Natural killer cell (primary cell): ENCODE measurements around the gene PLCE1. TPM values are rescaled to one million over a fixed set of nuclear protein-coding genes. Genes with fewer than 3 reads are reported as not detected.

Source experiments
- ATAC-seq, 3 donors: fragments of 150-1000 bp in 2 of 3; fragments of 200-7000 bp in 1 of 3; cut with Tn5 transposase; 1 replicate in 1 of 3; 2 replicates in 2 of 3; pipeline ENCODE4 v1.10.0; 2021; ENCODE audit warnings: mild to moderate bottlenecking in 2 of 3, moderate library complexity in 2 of 3
- DNase-seq, 2 donors: peaks; one replicate each; pipeline versions ENCODE4 v3.0.0 to v3.0.0-alpha.2; 2013 to 2021; ENCODE audit warnings: mixed read lengths in 1 of 2
- H3K27ac ChIP-seq: one replicate; pipeline ENCODE4 v1.5.1; 2013; ENCODE audit warnings: mild to moderate bottlenecking, low read length
- H3K27me3 ChIP-seq: one replicate; pipeline ENCODE4 v1.6.1; 2013; ENCODE audit warnings: low read length; ENCODE audit not compliant: control insufficient read depth, insufficient read depth
- H3K36me3 ChIP-seq: one replicate; pipeline ENCODE4 v1.6.1; 2013; ENCODE audit warnings: low read length; ENCODE audit not compliant: control insufficient read depth, insufficient read depth
- H3K4me1 ChIP-seq: one replicate; pipeline ENCODE4 v1.6.1; 2013; ENCODE audit warnings: low read length; ENCODE audit not compliant: control insufficient read depth, insufficient read depth
- H3K4me3 ChIP-seq: one replicate; pipeline ENCODE4 v1.5.1; 2013; ENCODE audit warnings: low read length
- H3K9me3 ChIP-seq: one replicate; pipeline ENCODE4 v1.6.1; 2013; ENCODE audit warnings: low read length; ENCODE audit not compliant: control insufficient read depth, insufficient read depth
- H3K27ac Mint-ChIP-seq, 2 donors: one replicate each; pipeline ENCODE4 v1.8.0; 2022; ENCODE audit warnings: mild to moderate bottlenecking in 2 of 2, mixed read lengths in 2 of 2, moderate library complexity in 1 of 2
- H3K27me3 Mint-ChIP-seq, 2 donors: one replicate each; pipeline ENCODE4 v1.8.0; 2022; ENCODE audit warnings: low read depth in 2 of 2, mixed read lengths in 2 of 2
- H3K36me3 Mint-ChIP-seq: one replicate; pipeline ENCODE4 v1.8.0; 2022; ENCODE audit warnings: mixed read lengths
- H3K4me1 Mint-ChIP-seq, 2 donors: one replicate each; pipeline ENCODE4 v1.8.0; 2022; ENCODE audit warnings: mixed read lengths in 2 of 2
- H3K4me3 Mint-ChIP-seq: one replicate; pipeline ENCODE4 v1.8.0; 2022; ENCODE audit warnings: mild to moderate bottlenecking, moderate library complexity, mixed read lengths
- H3K9me3 Mint-ChIP-seq, 2 donors: one replicate each; pipeline ENCODE4 v1.8.0; 2022; ENCODE audit warnings: mixed read lengths in 2 of 2
- CTCF ChIP-seq: fragments of 200-600 bp; IDR thresholded peaks from one replicate; pipeline ENCODE4 v1.8.0; 2022; ENCODE audit warnings: antibody characterized with exemption
- WGBS: methylation state at CpG from one replicate; pipeline ENCODE4 v1.1.7; 2013; ENCODE audit warnings: missing lambda C conversion rate; ENCODE audit not compliant: insufficient coverage; 5-methylcytosine and 5-hydroxymethylcytosine counted together
- intact Hi-C: fragments of 100-400 bp; cut with micrococcal nuclease; formaldehyde crosslinking; loops from one replicate; pipeline ENCODE4 v1.14.2; 2022
- total RNA-seq, 4 donors: library from RNA; stranded (reverse); fragments of 120-200 nt in 1 of 4; gene quantifications; one replicate each; pipeline versions ENCODE4 v1.2.3 to v1.2.4, GENCODE V29; 2013 to 2022

PLCE1 gene
- total RNA-seq, 3 donors from 2014 or later (not counting 1 experiment from before 2014, with no cell fraction given), result not detected

- TF ChIP-seq CTCF, result no peak
- 23% methylated on average over 12 of the region's 12 CpGs for WGBS
- Mint-ChIP-seq H3K27ac (no peak overlapping the region), H3K4me1 (peaks cover 0 to 5% of the 10 kb centered on the region in 2 donors), H3K9me3 (peaks cover 0 to 2% of the 10 kb centered on the region in 2 donors), H3K27me3 (peaks cover 44 to 72% of the 10 kb centered on the region in 2 donors), H3K4me3 (no peak overlapping the region), H3K36me3 (peaks cover 8% of the 10 kb centered on the region)
- Histone ChIP-seq H3K4me1 (no peaks in the 10 kb centered on the region), H3K27ac (no peak overlapping the region), H3K36me3 (no peaks in the 10 kb centered on the region), H3K27me3 (peaks cover 22% of the 10 kb centered on the region), H3K4me3 (no peak overlapping the region), H3K9me3 (no peaks in the 10 kb centered on the region)
- ATAC-seq, result no peak
- intact Hi-C loops, result no loop called here
- no peak for DNase-seq
These were observed 689 bp downstream of the PLCE1 start for GRCh38 chr10:93994438-93994801.

GRCh38 chr10:93995182-93995581, 1.5 kb downstream of the PLCE1 start:
- Mint-ChIP-seq H3K27me3 (peaks cover 47 to 69% of the 10 kb centered on the region in 2 donors), H3K4me3 (no peak overlapping the region), H3K9me3 (peaks cover 0 to 2% of the 10 kb centered on the region in 2 donors), H3K27ac (no peak overlapping the region), H3K4me1 (peaks cover 0 to 5% of the 10 kb centered on the region in 2 donors), H3K36me3 (peaks cover 8% of the 10 kb centered on the region)
- Histone ChIP-seq H3K27ac (no peak overlapping the region), H3K36me3 (no peaks in the 10 kb centered on the region), H3K4me1 (no peaks in the 10 kb centered on the region), H3K27me3 (peaks cover 22% of the 10 kb centered on the region), H3K4me3 (no peak overlapping the region), H3K9me3 (no peaks in the 10 kb centered on the region)
- ATAC-seq (no peak), DNase-seq (no peak)
- intact Hi-C loops, result no loop called here
- TF ChIP-seq CTCF, result no peak
- WGBS, result no CpG with 5 or more reads among the region's 1 CpG

- Histone ChIP-seq H3K27me3 (peaks cover 22% of the 10 kb centered on the region), H3K4me1 (no peaks in the 10 kb centered on the region), H3K27ac (no peak overlapping the region), H3K9me3 (no peaks in the 10 kb centered on the region), H3K36me3 (no peaks in the 10 kb centered on the region), H3K4me3 (no peak overlapping the region)
- Mint-ChIP-seq H3K4me1 (peaks cover 0 to 5% of the 10 kb centered on the region in 2 donors), H3K27ac (no peak overlapping the region), H3K27me3 (peaks cover 45 to 63% of the 10 kb centered on the region in 2 donors), H3K36me3 (peaks cover 8% of the 10 kb centered on the region), H3K9me3 (peaks cover 0 to 2% of the 10 kb centered on the region in 2 donors), H3K4me3 (no peak overlapping the region)
- TF ChIP-seq CTCF, result no peak
- ATAC-seq, result no peak
- DNase-seq, result no peak
- intact Hi-C loops, result no loop called here
- 84% methylated on average over 9 of the region's 10 CpGs for WGBS
These were observed 2.0 kb downstream of the PLCE1 start for GRCh38 chr10:93995598-93996271.

GRCh38 chr10:93996551-93996950, 2.8 kb downstream of the PLCE1 start:
- H3K9me3 Mint-ChIP-seq, result peaks cover 0 to 2% of the 10 kb centered on the region in 2 donors
- peaks cover 8% of the 10 kb centered on the region for H3K36me3 Mint-ChIP-seq
- 93% methylated on average over 3 of the region's 3 CpGs for WGBS
- no peak for DNase-seq
- Histone ChIP-seq H3K27me3 (peaks cover 19% of the 10 kb centered on the region), H3K4me3 (no peak overlapping the region), H3K9me3 (no peaks in the 10 kb centered on the region), H3K36me3 (no peaks in the 10 kb centered on the region), H3K4me1 (no peaks in the 10 kb centered on the region), H3K27ac (no peak overlapping the region)
- no peak for ATAC-seq
- H3K4me1 Mint-ChIP-seq, result peaks cover 0 to 5% of the 10 kb centered on the region in 2 donors
- no peak overlapping the region for H3K4me3 Mint-ChIP-seq
- H3K27me3 Mint-ChIP-seq, result peaks cover 43 to 57% of the 10 kb centered on the region in 2 donors
- intact Hi-C loops, result no loop called here
- H3K27ac Mint-ChIP-seq, result no peak overlapping the region
- TF ChIP-seq CTCF, result no peak
